HG02798 (cell line): ENCODE data around the gene CHCHD6.
"Not testable (repeated sequence)": the region's sequence is repeated elsewhere in the genome, so short reads cannot be mapped to it uniquely, and the experiment has no call there.

ENCODE experiments used
- ATAC-seq: cut with Tn5 transposase; IDR thresholded peaks from one replicate; pipeline ENCODE4 v1.9.1; 2021; ENCODE audit warnings: mild to moderate bottlenecking; ENCODE audit not compliant: unreplicated experiment, poor library complexity

The CHCHD6 gene

GRCh38 chr3:126758882-126759281, 54.8 kb downstream of the CHCHD6 start:
- no peak for ATAC-seq

GRCh38 chr3:126760541-126760940, 56.5 kb downstream of the CHCHD6 start:
- ATAC-seq, result no peak

GRCh38 chr3:126763035-126763434, 59.0 kb downstream of the CHCHD6 start:
- ATAC-seq, result no peak

- no peak for ATAC-seq
Measured at GRCh38 chr3:126765187-126766069, 61.4 kb downstream of the CHCHD6 start.

GRCh38 chr3:126766653-126767052, 62.6 kb downstream of the CHCHD6 start:
- ATAC-seq, result no peak

GRCh38 chr3:126768903-126769302, 64.9 kb downstream of the CHCHD6 start:
- no peak for ATAC-seq

GRCh38 chr3:126770096-126770495, 66.1 kb downstream of the CHCHD6 start:
- no peak for ATAC-seq

- no peak for ATAC-seq
Measured at GRCh38 chr3:126773167-126773566, 69.1 kb downstream of the CHCHD6 start.

GRCh38 chr3:126773783-126774182, 69.7 kb downstream of the CHCHD6 start:
- ATAC-seq, result no peak

- ATAC-seq, result no peak
Measured at GRCh38 chr3:126777366-126777765, 73.3 kb downstream of the CHCHD6 start.

GRCh38 chr3:126780666-126781065, 76.6 kb downstream of the CHCHD6 start:
- no peak for ATAC-seq

- ATAC-seq, result no peak
Measured at GRCh38 chr3:126781406-126781805, 77.4 kb downstream of the CHCHD6 start.

GRCh38 chr3:126781889-126782491, 78.0 kb downstream of the CHCHD6 start:
- no peak for ATAC-seq

GRCh38 chr3:126782536-126782935, 78.5 kb downstream of the CHCHD6 start:
- ATAC-seq, result no peak

- no peak for ATAC-seq
Measured at GRCh38 chr3:126784254-126784653, 80.2 kb downstream of the CHCHD6 start.

- not testable (repeated sequence) for ATAC-seq
Measured at GRCh38 chr3:126791320-126791719, 87.3 kb downstream of the CHCHD6 start.

GRCh38 chr3:126792998-126793397, 89.0 kb downstream of the CHCHD6 start:
- no peak for ATAC-seq

- ATAC-seq, result no peak
Measured at GRCh38 chr3:126797563-126797962, 93.5 kb downstream of the CHCHD6 start.

GRCh38 chr3:126798521-126798920, 94.5 kb downstream of the CHCHD6 start:
- ATAC-seq, result no peak

- no peak for ATAC-seq
Measured at GRCh38 chr3:126799099-126799498, 95.1 kb downstream of the CHCHD6 start.

GRCh38 chr3:126801312-126801711, 97.3 kb downstream of the CHCHD6 start:
- ATAC-seq, result not testable (repeated sequence)

GRCh38 chr3:126807795-126808194, 103.8 kb downstream of the CHCHD6 start:
- no peak for ATAC-seq
